GM23338 (cell line): ENCODE data around the gene METTL24. TPM values are rescaled to one million over a fixed set of nuclear protein-coding genes. Genes with fewer than 3 reads are reported as not detected.

Experiments used
- ATAC-seq: fragments of 200-7000 bp; cut with Tn5 transposase; 3 replicates; pipeline ENCODE4 v1.9.1; 2020
- DNase-seq: peaks from one replicate; pipeline ENCODE4 v3.0.0-alpha.2; 2015; ENCODE audit warnings: low spot score
- H2AFZ ChIP-seq: fragments of 200-600 bp; sonication (generic); 2 replicates; pipeline ENCODE4 v1.8.0; 2016; ENCODE audit warnings: antibody characterized with exemption, mild to moderate bottlenecking, moderate library complexity
- H3F3A ChIP-seq: fragments of 200-600 bp; sonication (generic); replicated peaks from 2 replicates; pipeline ENCODE4 v1.8.0; 2017; ENCODE audit warnings: antibody characterized with exemption, mixed run types, low read depth
- H3K27ac ChIP-seq: fragments of 200-600 bp; sonication (generic); 2 replicates; pipeline ENCODE4 v1.6.1; 2016; ENCODE audit warnings: low read depth
- H3K27me3 ChIP-seq: fragments of 200-600 bp; sonication (generic); 2 replicates; pipeline ENCODE4 v1.8.0; 2016; ENCODE audit warnings: mild to moderate bottlenecking, mixed run types, moderate library complexity; ENCODE audit not compliant: insufficient read depth
- H3K36me3 ChIP-seq: fragments of 200-600 bp; sonication (generic); 2 replicates; pipeline ENCODE4 v1.8.0; 2016; ENCODE audit warnings: mild to moderate bottlenecking; ENCODE audit not compliant: insufficient read depth
- H3K4me1 ChIP-seq: fragments of 200-600 bp; sonication (generic); 2 replicates; pipeline ENCODE4 v1.8.0; 2016; ENCODE audit warnings: mild to moderate bottlenecking, moderate library complexity; ENCODE audit not compliant: insufficient read depth
- H3K4me2 ChIP-seq: fragments of 200-600 bp; sonication (generic); 2 replicates; pipeline ENCODE4 v1.7.1; 2017; ENCODE audit warnings: mixed run types
- H3K4me3 ChIP-seq: fragments of 200-600 bp; sonication (generic); 2 replicates; pipeline ENCODE4 v1.6.1; 2016; ENCODE audit warnings: mixed run types
- H3K79me2 ChIP-seq: fragments of 200-600 bp; sonication (generic); replicated peaks from 2 replicates; pipeline ENCODE4 v1.8.0; 2017; ENCODE audit warnings: mild to moderate bottlenecking; ENCODE audit not compliant: insufficient read depth
- H3K9me2 ChIP-seq: fragments of 200-600 bp; sonication (generic); 2 replicates; pipeline ENCODE4 v1.8.0; 2017; ENCODE audit not compliant: insufficient read depth
- H4K20me1 ChIP-seq: fragments of 200-600 bp; sonication (generic); replicated peaks from 2 replicates; pipeline ENCODE4 v1.8.0; 2017; ENCODE audit warnings: mild to moderate bottlenecking; ENCODE audit not compliant: insufficient read depth
- H3K27ac Mint-ChIP-seq: 2 replicates; pipeline ENCODE4 v1.8.0; 2020; ENCODE audit warnings: inconsistent platforms, mild to moderate bottlenecking, moderate library complexity, mixed read lengths
- H3K27me3 Mint-ChIP-seq: 3 replicates; pipeline ENCODE4 v1.8.0; 2022; ENCODE audit warnings: low read depth, mild to moderate bottlenecking, moderate library complexity, mixed read lengths, inconsistent platforms; ENCODE audit not compliant: insufficient read depth, poor library complexity
- H3K36me3 Mint-ChIP-seq: 3 replicates; pipeline ENCODE4 v1.8.0; 2021; ENCODE audit warnings: low read depth, mild to moderate bottlenecking, inconsistent platforms, moderate library complexity, mixed read lengths
- H3K4me1 Mint-ChIP-seq: 3 replicates; pipeline ENCODE4 v1.8.0; 2020; ENCODE audit warnings: mild to moderate bottlenecking, inconsistent platforms, mixed read lengths
- H3K4me3 Mint-ChIP-seq: 3 replicates; pipeline ENCODE4 v1.8.0; 2021; ENCODE audit warnings: moderate library complexity, mild to moderate bottlenecking, inconsistent platforms, mixed read lengths
- H3K9me3 Mint-ChIP-seq: 3 replicates; pipeline ENCODE4 v1.8.0; 2020; ENCODE audit warnings: moderate library complexity, mild to moderate bottlenecking, inconsistent platforms, mixed read lengths
- CTCF ChIP-seq, 2 experiments: fragments of 200-600 bp in 1 of 2; sonication (generic) in 1 of 2; conservative IDR thresholded peaks; 2 replicates each; pipeline versions ENCODE4 v1.5.1 to v1.6.1; 2016 to 2017; ENCODE audit warnings: antibody characterized with exemption in 2 of 2, low read depth in 2 of 2, mild to moderate bottlenecking in 2 of 2, moderate library complexity in 1 of 2
- ETS1 ChIP-seq: IDR thresholded peaks from 2 replicates; pipeline ENCODE4 v1.6.1; 2016; ENCODE audit warnings: antibody characterized with exemption
- EZH2 ChIP-seq: fragments of 200-600 bp; sonication (generic); IDR thresholded peaks from one replicate; pipeline ENCODE4 v1.8.0; 2017; ENCODE audit warnings: antibody characterized with exemption, mild to moderate bottlenecking, low read depth; ENCODE audit not compliant: unreplicated experiment
- EZH2phosphoT487 ChIP-seq: fragments of 200-600 bp; sonication (generic); IDR thresholded peaks from one replicate; pipeline ENCODE4 v1.8.1; 2018; ENCODE audit warnings: antibody characterized with exemption; ENCODE audit not compliant: unreplicated experiment
- NANOG ChIP-seq: IDR thresholded peaks from 2 replicates; pipeline ENCODE4 v1.6.1; 2016; ENCODE audit warnings: antibody characterized with exemption, borderline replicate concordance
- POLR2AphosphoS5 ChIP-seq: IDR thresholded peaks from 2 replicates; pipeline ENCODE4 v1.6.1; 2016; ENCODE audit warnings: antibody characterized with exemption, low read depth
- REST ChIP-seq: IDR thresholded peaks from one replicate; pipeline ENCODE4 v1.6.1; 2018; ENCODE audit warnings: antibody characterized with exemption; ENCODE audit not compliant: unreplicated experiment
- ZNF114 ChIP-seq: fragments of 250-450 bp; sonication (Bioruptor Pico); IDR thresholded peaks from 2 replicates; pipeline ENCODE4 v1.5.0; 2020; ENCODE audit warnings: mild to moderate bottlenecking, moderate library complexity
- ZNF331 ChIP-seq: fragments of 250-450 bp; sonication (Bioruptor Pico); IDR thresholded peaks from 2 replicates; pipeline ENCODE4 v1.5.0; 2020; ENCODE audit warnings: low read depth, mild to moderate bottlenecking, moderate library complexity
- ZNF462 ChIP-seq: fragments of 250-450 bp; sonication (Bioruptor Pico); IDR thresholded peaks from 2 replicates; pipeline ENCODE4 v1.5.0; 2020; ENCODE audit warnings: mild to moderate bottlenecking, moderate library complexity
- polyA plus RNA-seq: library from polyadenylated mRNA; unstranded; fragments of >200 nt; fragmentation: Nextera tagmentation; extraction: Ambion mirVana; gene quantifications from 2 replicates; pipeline ENCODE4 v1.2.1, GENCODE V29; 2016
- total RNA-seq: library from RNA; depleted of rRNA; stranded (reverse); fragments of >200 nt; shearing (Covaris generic); gene quantifications from 2 replicates; pipeline ENCODE4 v1.2.3, GENCODE V29; 2014

The METTL24 gene
- total and polyA plus RNA-seq, 2 experiments from 2014 or later = 0.35 TPM; not detected in 1

- Mint-ChIP-seq H3K36me3 (no peaks in the 10 kb centered on the region), H3K4me3 (no peak overlapping the region), H3K9me3 (no peaks in the 10 kb centered on the region), H3K27ac (no peak overlapping the region), H3K4me1 (peaks cover 3% of the 10 kb centered on the region), H3K27me3 (peaks cover 4% of the 10 kb centered on the region)
- H4K20me1 ChIP-seq = no peaks in the 10 kb centered on the region
- H3K4me1 ChIP-seq = no peaks in the 10 kb centered on the region
- H2AFZ ChIP-seq = no peak overlapping the region
- H3K79me2 ChIP-seq = no peaks in the 10 kb centered on the region
- H3F3A ChIP-seq = no peaks in the 10 kb centered on the region
- DNase-seq (no peak), ATAC-seq (no peak)
- no peaks in the 10 kb centered on the region for H3K36me3 ChIP-seq
- no peak overlapping the region for H3K4me3 ChIP-seq
- no peaks in the 10 kb centered on the region for H3K27me3 ChIP-seq
- H3K4me2 ChIP-seq = no peak overlapping the region
- TF ChIP-seq ZNF462 (CRISPR knock-in tag) = no peak
- no peak for TF ChIP-seq EZH2phosphoT487
- TF ChIP-seq ETS1 = no peak
- TF ChIP-seq ZNF114 (CRISPR knock-in tag) = no peak
- no peak for TF ChIP-seq REST
- TF ChIP-seq POLR2AphosphoS5 = no peak
- TF ChIP-seq EZH2 = no peak
- TF ChIP-seq CTCF (conservative IDR thresholded peaks at IDR 0.05; ENCODE audit: low read depth in 2 of 2) = no peak
- no peak for TF ChIP-seq NANOG
- no peak for TF ChIP-seq ZNF331 (CRISPR knock-in tag)
- no peak overlapping the region for H3K27ac ChIP-seq
- no peaks in the 10 kb centered on the region for H3K9me2 ChIP-seq
Observed at GRCh38 chr6:110337486-110337885, 20.7 kb downstream of the METTL24 start.
